Measurements from ENCODE around the gene CDSN. TPM values are rescaled to one million over a fixed set of nuclear protein-coding genes. Genes with fewer than 3 reads are reported as not detected.
A peak's percentile ranks its signal among the peaks of the same experiment; 100 is the strongest.

CDSN gene
- total RNA-seq, 1 experiment from 2014 or later, result not detected

GRCh38 chr6:31162463-31163165 lies 42.4 kb upstream of the CDSN start:
- peaks cover 3% of the 10 kb centered on the region for H3K36me3 ChIP-seq (ENCODE audit: insufficient read depth, low read length)
- peaks cover 13% of the 10 kb centered on the region for H4K20me1 ChIP-seq (ENCODE audit: insufficient read depth, low read depth, low read length)
- H3K4me2 ChIP-seq (ENCODE audit: low read depth, low read length, poor library complexity, severe bottlenecking), result no peak overlapping the region
- DNase-seq, result no peak
- H3K79me2 ChIP-seq (ENCODE audit: low read length), result peaks cover 5% of the 10 kb centered on the region; the same call in 1 of the 2 replicates
- no peak overlapping the region for H3K4me3 ChIP-seq (ENCODE audit: low read length)
- H3K9ac ChIP-seq (ENCODE audit: low read length), result no peak overlapping the region
- peaks cover 44% of the 10 kb centered on the region for H3K4me1 ChIP-seq (ENCODE audit: low read length)
- H3K9me2 ChIP-seq (replicated peaks; ENCODE audit: insufficient read depth, low read length), result no peaks in the 10 kb centered on the region
- H3K27me3 ChIP-seq (ENCODE audit: low read length), result no peaks in the 10 kb centered on the region
- H3K9me3 ChIP-seq (ENCODE audit: low read length), result no peaks in the 10 kb centered on the region
- H2AFZ ChIP-seq (ENCODE audit: low read length), result no peak overlapping the region
- no peak overlapping the region for H3K27ac ChIP-seq (ENCODE audit: low read length)

GRCh38 chr6:31161216-31162126 lies 41.2 kb upstream of the CDSN start:
- no peak for DNase-seq
- no peaks in the 10 kb centered on the region for H3K9me2 ChIP-seq (replicated peaks; ENCODE audit: insufficient read depth, low read length)
- peaks cover 3% of the 10 kb centered on the region for H3K36me3 ChIP-seq (ENCODE audit: insufficient read depth, low read length)
- no peak overlapping the region for H3K4me3 ChIP-seq (ENCODE audit: low read length)
- peaks cover 54% of the 10 kb centered on the region for H3K4me1 ChIP-seq (ENCODE audit: low read length)
- peaks cover 11% of the 10 kb centered on the region; the same call in 1 of the 2 replicates for H3K79me2 ChIP-seq (ENCODE audit: low read length)
- no peak overlapping the region for H3K9ac ChIP-seq (ENCODE audit: low read length)
- no peaks in the 10 kb centered on the region for H3K9me3 ChIP-seq (ENCODE audit: low read length)
- H2AFZ ChIP-seq (ENCODE audit: low read length), result no peak overlapping the region
- peaks cover 13% of the 10 kb centered on the region for H4K20me1 ChIP-seq (ENCODE audit: insufficient read depth, low read depth, low read length)
- H3K27ac ChIP-seq (ENCODE audit: low read length), result no peak overlapping the region
- no peak overlapping the region for H3K4me2 ChIP-seq (ENCODE audit: low read depth, low read length, poor library complexity, severe bottlenecking)
- H3K27me3 ChIP-seq (ENCODE audit: low read length), result no peaks in the 10 kb centered on the region

GRCh38 chr6:31158863-31159855 lies 38.9 kb upstream of the CDSN start:
- H3K79me2 ChIP-seq (ENCODE audit: low read length), result peaks cover 11% of the 10 kb centered on the region; the same call in 1 of the 2 replicates
- H3K4me2 ChIP-seq (ENCODE audit: low read depth, low read length, poor library complexity, severe bottlenecking), result peak overlapping the region; percentile 91
- no peaks in the 10 kb centered on the region for H3K9me3 ChIP-seq (ENCODE audit: low read length)
- H3K27ac ChIP-seq (ENCODE audit: low read length), result peak overlapping the region; percentile 35; the same call in 1 of the 2 replicates
- peak overlapping the region; percentile 70 for H3K4me3 ChIP-seq (ENCODE audit: low read length)
- H3K9me2 ChIP-seq (replicated peaks; ENCODE audit: insufficient read depth, low read length), result no peaks in the 10 kb centered on the region
- H2AFZ ChIP-seq (ENCODE audit: low read length), result peak overlapping the region; percentile 97
- no peaks in the 10 kb centered on the region for H3K27me3 ChIP-seq (ENCODE audit: low read length)
- peak; percentile 62 for DNase-seq
- H3K36me3 ChIP-seq (ENCODE audit: insufficient read depth, low read length), result peaks cover 3% of the 10 kb centered on the region
- H3K9ac ChIP-seq (ENCODE audit: low read length), result peak overlapping the region; percentile 80
- H4K20me1 ChIP-seq (ENCODE audit: insufficient read depth, low read depth, low read length), result peaks cover 13% of the 10 kb centered on the region
- H3K4me1 ChIP-seq (ENCODE audit: low read length), result peaks cover 41% of the 10 kb centered on the region

GRCh38 chr6:31158140-31158862 lies 38.1 kb upstream of the CDSN start, which contains the start of gene TCF19:
Gene TCF19 (plus strand): TSS chr6:31158589. CDS start chr6:31159470, 881 bp downstream.
- H3K9me3 ChIP-seq (ENCODE audit: low read length), result no peaks in the 10 kb centered on the region
- H3K79me2 ChIP-seq (ENCODE audit: low read length), result peaks cover 11% of the 10 kb centered on the region; the same call in 1 of the 2 replicates
- no peaks in the 10 kb centered on the region for H3K27me3 ChIP-seq (ENCODE audit: low read length)
- DNase-seq, result peak; percentile 100
- peaks cover 32% of the 10 kb centered on the region for H3K4me1 ChIP-seq (ENCODE audit: low read length)
- no peaks in the 10 kb centered on the region for H3K9me2 ChIP-seq (replicated peaks; ENCODE audit: insufficient read depth, low read length)
- H3K27ac ChIP-seq (ENCODE audit: low read length), result peak within 1 kb of the TSS; percentile 35; the same call in 1 of the 2 replicates
- H4K20me1 ChIP-seq (ENCODE audit: insufficient read depth, low read depth, low read length), result peaks cover 9% of the 10 kb centered on the region
- H3K36me3 ChIP-seq (ENCODE audit: insufficient read depth, low read length), result peaks cover 3% of the 10 kb centered on the region
- H2AFZ ChIP-seq (ENCODE audit: low read length), result peak within 1 kb of the TSS; percentile 97
- peak within 1 kb of the TSS; percentile 70 for H3K4me3 ChIP-seq (ENCODE audit: low read length)
- H3K9ac ChIP-seq (ENCODE audit: low read length), result peak within 1 kb of the TSS; percentile 93
- H3K4me2 ChIP-seq (ENCODE audit: low read depth, low read length, poor library complexity, severe bottlenecking), result peak within 1 kb of the TSS; percentile 91

- peak within 1 kb of the TSS; percentile 35; the same call in 1 of the 2 replicates for H3K27ac ChIP-seq (ENCODE audit: low read length)
- H4K20me1 ChIP-seq (ENCODE audit: insufficient read depth, low read depth, low read length), result peaks cover 5% of the 10 kb centered on the region
- peak within 1 kb of the TSS; percentile 97 for H2AFZ ChIP-seq (ENCODE audit: low read length)
- peaks cover 11% of the 10 kb centered on the region; the same call in 1 of the 2 replicates for H3K79me2 ChIP-seq (ENCODE audit: low read length)
- no peaks in the 10 kb centered on the region for H3K27me3 ChIP-seq (ENCODE audit: low read length)
- H3K9me2 ChIP-seq (replicated peaks; ENCODE audit: insufficient read depth, low read length), result no peaks in the 10 kb centered on the region
- H3K36me3 ChIP-seq (ENCODE audit: insufficient read depth, low read length), result peaks cover 3% of the 10 kb centered on the region; the same call in 1 of the 2 replicates
- peak within 1 kb of the TSS; percentile 70 for H3K4me3 ChIP-seq (ENCODE audit: low read length)
- peak within 1 kb of the TSS; percentile 93 for H3K9ac ChIP-seq (ENCODE audit: low read length)
- no peaks in the 10 kb centered on the region for H3K9me3 ChIP-seq (ENCODE audit: low read length)
- H3K4me1 ChIP-seq (ENCODE audit: low read length), result peaks cover 25% of the 10 kb centered on the region
- peak; percentile 44 for DNase-seq
- H3K4me2 ChIP-seq (ENCODE audit: low read depth, low read length, poor library complexity, severe bottlenecking), result peak within 1 kb of the TSS; percentile 91
Measured at GRCh38 chr6:31157513-31158139, 37.4 kb upstream of the CDSN start, which contains the start of gene CCHCR1. Gene CCHCR1 (minus strand): TSS chr6:31157802. CDS start chr6:31157600, 202 bp downstream.

- no peaks in the 10 kb centered on the region for H3K36me3 ChIP-seq (ENCODE audit: insufficient read depth, low read length)
- no peak overlapping the region for H3K27ac ChIP-seq (ENCODE audit: low read length)
- H3K4me1 ChIP-seq (ENCODE audit: low read length), result peaks cover 22% of the 10 kb centered on the region
- no peak for DNase-seq
- peak overlapping the region; percentile 91 for H3K4me2 ChIP-seq (ENCODE audit: low read depth, low read length, poor library complexity, severe bottlenecking)
- peak overlapping the region; percentile 93; the same call in 1 of the 2 replicates for H3K9ac ChIP-seq (ENCODE audit: low read length)
- no peak overlapping the region for H2AFZ ChIP-seq (ENCODE audit: low read length)
- no peaks in the 10 kb centered on the region for H3K9me3 ChIP-seq (ENCODE audit: low read length)
- H3K27me3 ChIP-seq (ENCODE audit: low read length), result no peaks in the 10 kb centered on the region
- H3K4me3 ChIP-seq (ENCODE audit: low read length), result no peak overlapping the region
- no peaks in the 10 kb centered on the region for H3K9me2 ChIP-seq (replicated peaks; ENCODE audit: insufficient read depth, low read length)
- H3K79me2 ChIP-seq (ENCODE audit: low read length), result peaks cover 11% of the 10 kb centered on the region; the same call in 1 of the 2 replicates
- no peaks in the 10 kb centered on the region for H4K20me1 ChIP-seq (ENCODE audit: insufficient read depth, low read depth, low read length)
Measured at GRCh38 chr6:31156641-31157040, 36.4 kb upstream of the CDSN start.
